Subcutaneous adipose tissue (tissue), 4 donors: ENCODE measurements around the gene TBC1D13. TPM values are rescaled to one million over a fixed set of nuclear protein-coding genes. Genes with fewer than 3 reads are reported as not detected.

Experiments used
- CTCF ChIP-seq: fragments of 450-650 bp; IDR thresholded peaks from one replicate; pipeline ENCODE4 v1.5.1; 2016; ENCODE audit warnings: low read depth, mild to moderate bottlenecking, control low read depth, antibody characterized with exemption, moderate library complexity
- total RNA-seq, 4 donors: library from RNA; depleted of rRNA; stranded (reverse); fragments of >200 nt; gene quantifications; one replicate each; pipeline ENCODE4 v1.1.0, GENCODE V29; 2016

Gene TBC1D13
- total RNA-seq, 4 donors from 2014 or later = 9.0 to 27.9 (median 12.4) TPM

GRCh38 chr9:128762671-128763449 lies 24.2 kb upstream of the TBC1D13 start:
- TF ChIP-seq CTCF = no peak

GRCh38 chr9:128764361-128764760 lies 22.7 kb upstream of the TBC1D13 start:
- no peak for TF ChIP-seq CTCF

- TF ChIP-seq CTCF = no peak
Measured at GRCh38 chr9:128765499-128765898, 21.6 kb upstream of the TBC1D13 start.

GRCh38 chr9:128768606-128769005 lies 18.4 kb upstream of the TBC1D13 start:
- no peak for TF ChIP-seq CTCF

- TF ChIP-seq CTCF = no peak
Measured at GRCh38 chr9:128770286-128771030, 16.6 kb upstream of the TBC1D13 start.

- TF ChIP-seq CTCF = no peak
Measured at GRCh38 chr9:128771094-128771721, 15.8 kb upstream of the TBC1D13 start.
